ENCODE data around the gene STK39. TPM values are rescaled to one million over a fixed set of nuclear protein-coding genes. Genes with fewer than 3 reads are reported as not detected.

STK39 gene
- total and polyA plus RNA-seq, 2 donors (not counting 1 experiment from before 2014, with no cell fraction given) = 2.3 to 14.6 TPM

DNA sequence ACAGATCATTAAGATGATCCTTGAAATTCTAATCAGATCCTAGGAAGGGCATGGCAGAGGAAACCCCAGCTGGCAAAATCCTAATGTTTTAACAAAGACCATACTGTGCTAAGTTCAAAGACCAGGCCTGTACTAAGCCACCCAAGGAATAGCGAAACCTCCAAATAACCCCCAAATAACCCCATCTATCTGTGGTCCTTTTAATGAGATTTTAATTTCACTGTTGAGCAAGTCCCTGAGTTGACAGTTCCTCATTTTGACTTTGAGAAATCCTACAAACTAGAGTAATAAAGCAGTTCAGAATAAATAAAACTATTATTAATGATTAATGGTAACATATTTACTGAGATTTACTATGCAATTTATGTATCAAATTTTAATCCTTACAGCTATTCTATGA, 259.8 kb downstream of the STK39 start:
- no peaks in the 10 kb centered on the region for H3K4me1 Mint-ChIP-seq
- H3K27ac Mint-ChIP-seq = no peak overlapping the region
- no CpG with 5 or more reads among the region's 1 CpG for WGBS (ENCODE audit: insufficient coverage)
- POLR2A ChIA-PET = no interaction called here
- Histone ChIP-seq H3K36me3 (replicated peaks in 1 of 2; ENCODE audit: control extremely low read depth in 1 of 2, control insufficient read depth in 1 of 2, extremely low read depth in 1 of 2, insufficient read depth in 2 of 2, low read length in 1 of 2) (no peaks in the 10 kb centered on the region), H3K4me1 (ENCODE audit: control insufficient read depth in 2 of 2, insufficient read depth in 2 of 2, low read length in 2 of 2) (no peaks in the 10 kb centered on the region), H3K27me3 (replicated peaks in 1 of 4; ENCODE audit: control extremely low read depth in 1 of 4, control insufficient read depth in 3 of 4, insufficient read depth in 4 of 4, low read length in 3 of 4) (no peaks in the 10 kb centered on the region), H2AFZ (ENCODE audit: insufficient read depth, low read depth, low read length, poor library complexity, severe bottlenecking) (no peak overlapping the region), H3K79me2 (ENCODE audit: control insufficient read depth, insufficient read depth, low read length) (no peaks in the 10 kb centered on the region), H3K9ac (ENCODE audit: low read length) (no peak overlapping the region), H3K4me3 (ENCODE audit: control extremely low read depth in 1 of 5, extremely low read depth in 1 of 5, insufficient read depth in 1 of 5, low read depth in 2 of 5, low read length in 4 of 5) (no peak overlapping the region), H3K9me3 (ENCODE audit: control extremely low read depth in 1 of 3, control insufficient read depth in 2 of 3, insufficient read depth in 1 of 3, low read length in 2 of 3) (no peaks in the 10 kb centered on the region), H4K20me1 (ENCODE audit: control insufficient read depth, insufficient read depth, low read length, poor library complexity, severe bottlenecking) (no peaks in the 10 kb centered on the region), H3K27ac (ENCODE audit: low read length in 2 of 2) (no peak overlapping the region), H3K4me2 (replicated peaks; ENCODE audit: low read depth, low read length, poor library complexity, severe bottlenecking) (no peak overlapping the region)
- DNase-seq (no peak), ATAC-seq (ENCODE audit: low read depth) (no peak)
- TF ChIP-seq EZH2 (IDR thresholded peaks at IDR 0.05; ENCODE audit: borderline replicate concordance, insufficient read depth, low read depth, low read length, poor library complexity, severe bottlenecking) (no peak), CTCF (IDR thresholded peaks at IDR 0.05) (no peak)
- intact Hi-C loops (cut with micrococcal nuclease) = no loop called here
- CTCF ChIA-PET = interaction anchor here (1.8 kb wide), 1 partner anchor 132 kb away, joined by 5 read pairs; no protein-coding TSS in a partner anchor
- no peaks in the 10 kb centered on the region for H3K9me3 Mint-ChIP-seq (ENCODE audit: insufficient read depth)
- H3K27me3 Mint-ChIP-seq = no peaks in the 10 kb centered on the region
- H3K4me3 Mint-ChIP-seq = no peak overlapping the region

DNA sequence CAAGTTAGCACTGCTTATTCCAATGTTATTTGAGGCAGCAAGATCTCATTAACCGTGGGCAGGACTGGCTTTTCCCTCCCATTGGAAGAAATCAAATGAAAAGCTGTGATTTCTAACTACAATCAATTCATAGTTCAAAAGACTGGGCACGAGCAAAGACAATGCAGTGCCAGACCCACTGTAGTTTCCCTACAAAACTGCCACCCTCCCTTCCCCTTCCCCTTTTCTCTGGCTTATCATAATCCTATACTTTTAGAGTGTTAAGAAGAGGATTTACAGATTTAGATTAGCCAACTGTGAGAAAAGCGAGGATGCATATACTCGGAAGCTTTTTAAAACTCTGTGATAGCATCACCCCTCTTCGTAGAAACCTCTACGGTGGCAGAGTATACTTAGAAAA, 260.4 kb downstream of the STK39 start:
- Histone ChIP-seq H3K36me3 (replicated peaks in 1 of 2; ENCODE audit: control extremely low read depth in 1 of 2, control insufficient read depth in 1 of 2, extremely low read depth in 1 of 2, insufficient read depth in 2 of 2, low read length in 1 of 2) (no peaks in the 10 kb centered on the region), H3K79me2 (ENCODE audit: control insufficient read depth, insufficient read depth, low read length) (no peaks in the 10 kb centered on the region), H2AFZ (ENCODE audit: insufficient read depth, low read depth, low read length, poor library complexity, severe bottlenecking) (no peak overlapping the region), H3K9me3 (ENCODE audit: control extremely low read depth in 1 of 3, control insufficient read depth in 2 of 3, insufficient read depth in 1 of 3, low read length in 2 of 3) (no peaks in the 10 kb centered on the region), H3K4me2 (replicated peaks; ENCODE audit: low read depth, low read length, poor library complexity, severe bottlenecking) (no peak overlapping the region), H3K27me3 (replicated peaks in 1 of 4; ENCODE audit: control extremely low read depth in 1 of 4, control insufficient read depth in 3 of 4, insufficient read depth in 4 of 4, low read length in 3 of 4) (no peaks in the 10 kb centered on the region), H3K4me3 (ENCODE audit: control extremely low read depth in 1 of 5, extremely low read depth in 1 of 5, insufficient read depth in 1 of 5, low read depth in 2 of 5, low read length in 4 of 5) (no peak overlapping the region), H3K4me1 (ENCODE audit: control insufficient read depth in 2 of 2, insufficient read depth in 2 of 2, low read length in 2 of 2) (no peaks in the 10 kb centered on the region), H4K20me1 (ENCODE audit: control insufficient read depth, insufficient read depth, low read length, poor library complexity, severe bottlenecking) (no peaks in the 10 kb centered on the region), H3K27ac (ENCODE audit: low read length in 2 of 2) (no peak overlapping the region), H3K9ac (ENCODE audit: low read length) (no peak overlapping the region)
- 100% methylated on average over 2 of the region's 6 CpGs for WGBS (ENCODE audit: insufficient coverage)
- Mint-ChIP-seq H3K4me1 (no peaks in the 10 kb centered on the region), H3K9me3 (ENCODE audit: insufficient read depth) (no peaks in the 10 kb centered on the region), H3K27ac (no peak overlapping the region), H3K4me3 (no peak overlapping the region), H3K27me3 (no peaks in the 10 kb centered on the region)
- DNase-seq = no peak
- intact Hi-C loops (cut with micrococcal nuclease) = no loop called here
- TF ChIP-seq CTCF (IDR thresholded peaks at IDR 0.05) = no peak
- TF ChIP-seq EZH2 (IDR thresholded peaks at IDR 0.05; ENCODE audit: borderline replicate concordance, insufficient read depth, low read depth, low read length, poor library complexity, severe bottlenecking) = no peak
- POLR2A ChIA-PET = no interaction called here
- CTCF ChIA-PET = no interaction called here
- ATAC-seq (ENCODE audit: low read depth) = no peak

Data from B cell (primary cell).